Measurements from ENCODE around the gene MOB3A.
"Not testable (repeated sequence)": the region's sequence is repeated elsewhere in the genome, so short reads cannot be mapped to it uniquely, and the experiment has no call there.

MOB3A gene

DNA sequence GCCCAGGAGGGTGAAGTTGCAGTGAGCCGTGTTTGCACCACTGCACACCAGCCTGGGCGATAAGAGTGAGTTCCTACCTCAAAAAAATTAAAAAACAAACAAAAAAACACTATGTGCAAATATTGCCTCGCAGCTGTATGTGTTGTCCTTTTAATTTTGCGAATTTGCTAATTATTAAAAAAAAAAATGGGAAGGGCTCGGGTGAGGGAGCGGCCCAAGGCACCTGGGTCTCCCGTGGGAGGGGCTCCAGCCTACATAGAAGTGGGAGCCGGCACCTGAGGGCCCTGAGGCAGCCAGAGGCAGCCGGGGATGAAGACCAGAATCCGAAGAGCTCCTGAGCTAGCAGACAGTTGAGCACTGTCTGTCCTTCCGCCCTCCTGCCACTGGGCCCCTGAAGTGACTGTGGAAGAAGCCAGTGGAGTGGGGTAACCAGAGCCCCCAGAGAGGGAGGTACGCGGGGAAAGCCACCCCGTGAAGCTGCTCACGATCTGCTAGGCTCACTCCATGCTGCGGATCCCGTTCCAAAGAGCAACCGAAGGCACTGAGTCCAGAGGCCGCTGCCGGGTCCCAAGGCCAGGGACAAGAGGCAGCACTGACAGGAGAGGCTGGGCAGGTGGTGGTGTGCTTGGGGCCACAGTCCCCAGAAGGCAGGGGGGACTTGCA lies 7.0 kb upstream of the MOB3A start:
- no peak for DNase-seq

DNA sequence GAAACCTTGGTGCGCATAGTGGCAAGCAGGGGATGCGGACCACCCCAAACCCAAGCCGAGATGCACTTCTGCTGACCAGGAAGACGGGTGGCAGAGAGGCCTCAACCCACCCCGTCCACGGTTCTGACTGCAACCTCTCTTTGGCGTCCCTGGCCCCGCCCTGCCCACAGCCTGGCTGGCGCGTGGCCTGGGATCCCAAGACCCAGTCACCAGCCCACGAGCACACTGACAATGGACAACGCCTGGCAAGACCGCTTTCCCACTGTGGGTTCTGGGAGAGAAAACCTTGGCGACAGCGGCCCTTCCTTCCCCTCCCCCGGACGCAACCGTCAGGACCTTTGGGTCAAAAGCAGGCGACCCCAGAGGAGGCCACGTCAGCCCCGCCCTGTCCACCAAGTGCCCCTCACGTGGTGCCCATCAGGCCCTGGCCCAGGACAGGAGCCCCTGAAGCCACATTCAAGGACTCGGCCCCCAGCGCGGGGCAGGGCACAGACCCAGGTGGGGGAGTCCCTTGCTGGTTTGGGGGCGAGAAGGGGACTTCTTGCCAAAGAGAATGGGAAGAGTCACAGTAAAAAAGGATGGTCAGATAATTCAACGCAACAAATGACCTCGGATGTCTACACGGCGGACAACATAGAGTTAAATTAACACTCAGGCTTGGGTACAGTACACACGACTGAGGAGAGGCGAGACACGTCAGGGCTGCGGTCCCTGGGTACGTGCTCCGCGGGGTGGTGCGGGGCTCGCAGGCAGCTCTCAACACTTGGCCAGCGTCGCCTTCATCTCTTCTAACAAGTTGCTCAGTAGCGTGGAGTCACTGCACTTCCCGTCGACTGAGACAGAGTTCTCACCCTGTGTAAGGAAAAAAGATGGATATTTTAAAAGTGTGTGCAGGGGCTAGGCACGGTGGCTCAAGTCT lies 5.5 kb upstream of the MOB3A start:
- no peak for DNase-seq

DNA sequence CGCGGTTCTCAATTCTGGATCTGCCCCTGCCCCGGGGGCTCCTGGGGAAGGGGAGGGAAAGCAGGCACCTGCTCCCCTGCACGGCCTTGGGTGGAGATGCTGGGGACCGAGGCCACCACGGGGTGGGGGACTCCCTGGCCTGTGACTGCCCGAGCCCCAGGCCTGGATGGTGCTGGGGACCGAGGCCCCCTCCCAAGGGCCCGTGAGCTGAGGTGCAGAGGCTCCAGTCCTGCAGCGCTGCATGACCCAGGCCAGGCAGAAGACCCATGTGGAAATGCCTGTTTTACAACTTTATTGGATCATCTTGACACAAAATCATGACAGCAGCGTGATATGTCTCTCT lies 4.6 kb upstream of the MOB3A start:
- no peak for DNase-seq

DNA sequence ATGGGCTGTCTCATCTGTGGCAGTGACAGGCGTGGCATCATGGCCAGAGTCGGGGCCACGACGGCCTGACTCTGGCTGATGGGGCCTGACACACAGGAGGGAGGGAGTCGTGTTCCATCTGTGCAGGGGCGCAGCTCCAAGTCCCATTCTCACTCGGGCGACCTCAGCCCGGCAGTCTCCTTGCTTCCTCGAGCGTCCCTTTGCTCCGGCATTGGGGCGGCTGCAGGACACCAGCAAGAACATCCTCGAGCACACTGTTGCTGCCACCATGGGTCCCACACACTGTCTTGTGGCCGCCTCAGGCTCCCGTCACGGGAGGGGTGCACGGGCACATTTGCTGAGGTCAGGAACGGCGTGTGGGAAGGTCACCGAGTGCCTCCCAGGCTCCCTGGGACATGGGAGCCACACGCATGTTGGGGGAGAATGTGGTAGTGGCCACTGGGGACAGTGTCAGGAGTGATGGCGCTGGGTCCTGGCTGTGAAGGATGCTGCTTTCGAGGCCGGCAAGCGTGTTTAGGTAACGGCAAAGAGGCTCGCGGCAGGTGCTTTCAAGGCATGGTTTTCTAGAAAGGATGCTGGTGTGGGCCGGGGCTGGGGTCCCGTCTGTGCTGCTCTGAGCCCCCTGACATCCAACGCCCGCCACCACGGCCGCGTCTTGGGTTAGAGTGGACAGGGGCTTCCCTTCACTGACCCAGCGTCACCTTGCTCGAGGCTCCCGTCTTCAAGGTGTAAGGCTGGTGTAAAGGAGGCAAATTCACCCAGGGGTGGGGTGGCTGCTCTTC lies 4.0 kb upstream of the MOB3A start:
- no peak for DNase-seq

DNA sequence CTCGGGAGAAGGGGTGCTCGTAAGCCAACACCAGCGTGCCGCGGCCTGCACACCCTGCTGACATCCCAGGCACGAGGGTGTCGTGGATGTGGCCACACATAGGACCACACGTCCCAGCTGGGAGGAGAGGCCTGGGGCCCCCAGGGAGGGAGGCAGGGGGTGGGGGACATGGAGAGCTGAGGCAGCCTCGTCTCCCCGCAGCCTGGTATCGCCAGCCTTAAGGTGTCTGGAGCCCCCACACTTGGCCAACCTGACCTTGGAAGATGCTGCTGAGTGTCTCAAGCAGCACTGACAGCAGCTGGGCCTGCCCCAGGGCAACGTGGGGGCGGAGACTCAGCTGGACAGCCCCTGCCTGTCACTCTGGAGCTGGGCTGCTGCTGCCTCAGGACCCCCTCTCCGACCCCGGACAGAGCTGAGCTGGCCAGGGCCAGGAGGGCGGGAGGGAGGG lies 3.0 kb upstream of the MOB3A start:
- no peak for DNase-seq

DNA sequence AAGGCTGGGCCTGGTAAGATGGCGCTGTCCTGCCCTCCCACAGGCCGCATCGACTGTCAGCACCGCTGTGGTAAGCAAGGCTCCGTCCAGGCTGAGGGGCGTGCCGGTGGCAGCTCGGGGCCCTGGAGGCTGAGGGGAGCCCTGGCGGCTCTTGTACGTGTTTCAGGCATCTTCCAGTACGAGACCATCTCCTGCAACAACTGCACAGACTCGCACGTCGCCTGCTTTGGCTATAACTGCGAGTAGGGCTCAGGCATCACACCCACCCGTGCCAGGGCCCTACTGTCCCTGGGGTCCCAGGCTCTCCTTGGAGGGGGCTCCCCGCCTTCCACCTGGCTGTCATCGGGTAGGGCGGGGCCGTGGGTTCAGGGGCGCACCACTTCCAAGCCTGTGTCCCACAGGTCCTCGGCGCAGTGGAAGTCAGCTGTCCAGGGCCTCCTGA lies 1.8 kb upstream of the MOB3A start:
- no peak for DNase-seq

DNA sequence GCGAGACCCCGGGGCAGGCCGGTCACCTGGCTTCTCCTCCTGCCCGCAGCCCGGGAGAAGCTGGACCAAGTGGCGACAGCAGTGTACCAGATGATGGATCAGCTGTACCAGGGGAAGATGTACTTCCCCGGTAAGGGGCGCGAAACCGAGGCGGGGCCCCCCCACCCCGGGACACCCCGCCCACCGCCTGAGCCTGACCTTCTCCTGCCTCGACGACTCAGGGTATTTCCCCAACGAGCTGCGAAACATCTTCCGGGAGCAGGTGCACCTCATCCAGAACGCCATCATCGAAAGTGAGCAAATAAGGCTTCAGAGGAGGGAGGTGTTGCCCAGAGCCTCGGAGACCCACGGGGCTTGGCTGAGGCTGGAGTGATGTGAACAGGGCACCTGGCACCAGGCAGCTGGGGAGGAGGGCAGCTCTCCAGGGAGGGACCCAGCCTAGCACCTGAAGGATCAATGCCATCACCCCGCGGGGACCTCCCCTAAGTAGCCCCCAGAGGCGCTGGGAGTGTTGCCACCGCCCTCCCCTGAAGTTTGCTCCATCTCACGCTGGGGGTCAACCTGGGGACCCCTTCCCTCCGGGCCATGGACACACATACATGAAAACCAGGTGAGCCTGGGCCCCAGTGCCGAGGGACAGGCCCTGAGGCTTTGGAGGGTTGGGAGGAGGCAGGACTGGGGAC lies 1.2 kb upstream of the MOB3A start:
- no peak for DNase-seq

DNA sequence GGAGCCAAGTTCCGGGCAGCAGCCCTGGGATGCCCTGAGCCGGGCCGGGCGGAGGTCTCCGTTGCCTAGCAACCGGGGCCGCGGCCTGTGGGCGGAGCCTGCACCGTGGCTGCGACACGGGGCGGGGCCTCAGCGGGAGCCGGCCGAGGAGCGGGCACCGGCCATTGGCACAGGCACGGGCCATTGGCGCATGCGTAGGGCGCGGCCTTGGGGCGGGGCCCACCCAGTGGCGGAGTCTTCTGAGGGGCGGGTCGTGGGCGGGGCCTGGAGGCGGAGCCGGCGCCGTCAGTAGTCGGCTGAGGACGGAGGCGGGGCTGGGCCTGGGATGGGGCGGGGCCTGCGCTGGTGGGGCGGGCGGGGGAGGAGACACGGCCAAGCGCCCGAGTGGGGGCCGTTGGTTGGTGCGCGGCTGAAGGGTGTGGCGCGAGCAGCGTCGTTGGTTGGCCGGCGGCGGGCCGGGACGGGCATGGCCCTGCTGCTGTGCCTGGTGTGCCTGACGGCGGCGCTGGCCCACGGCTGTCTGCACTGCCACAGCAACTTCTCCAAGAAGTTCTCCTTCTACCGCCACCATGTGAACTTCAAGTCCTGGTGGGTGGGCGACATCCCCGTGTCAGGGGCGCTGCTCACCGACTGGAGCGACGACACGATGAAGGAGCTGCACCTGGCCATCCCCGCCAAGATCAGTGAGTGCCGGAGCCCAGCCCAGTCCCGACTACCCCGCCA lies 515 bp upstream of the MOB3A start, which contains the start of gene IZUMO4:
TSS of gene IZUMO4 (plus strand) at position 436 of the 723 bp plus-strand sequence. CDS start at position 467, 31 bp downstream.
- DNase-seq: peak; percentile 68

DNA sequence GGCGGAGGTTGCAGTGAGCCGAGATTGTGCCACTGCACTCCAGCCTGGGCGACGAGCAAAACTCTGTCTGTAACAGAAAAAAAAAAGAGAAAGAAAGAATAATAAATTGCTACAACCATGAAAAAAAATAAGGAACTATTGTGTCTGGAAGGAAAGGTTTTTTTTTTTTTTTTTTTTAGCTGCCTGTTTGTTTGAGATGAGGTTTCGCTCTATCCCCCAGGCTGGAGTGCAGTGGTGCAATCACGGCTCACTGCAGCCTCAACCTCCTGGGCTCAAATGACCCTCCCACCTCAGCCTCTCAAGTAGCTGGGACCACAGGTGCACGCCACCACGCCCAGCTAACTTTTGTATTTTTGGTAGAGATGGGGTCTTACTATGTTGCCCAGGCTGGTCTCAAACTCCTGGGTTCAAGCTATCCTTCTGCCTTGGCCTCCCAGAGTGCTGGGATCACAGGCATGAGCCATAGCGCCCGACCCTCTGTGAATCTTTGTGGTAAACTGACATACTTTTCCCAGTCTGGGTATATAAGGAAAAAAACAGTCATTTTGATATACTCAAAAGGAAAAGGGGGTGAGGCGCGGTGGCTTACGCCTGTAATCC lies 4.1 kb downstream of the MOB3A start:
- not testable (repeated sequence) for DNase-seq

DNA sequence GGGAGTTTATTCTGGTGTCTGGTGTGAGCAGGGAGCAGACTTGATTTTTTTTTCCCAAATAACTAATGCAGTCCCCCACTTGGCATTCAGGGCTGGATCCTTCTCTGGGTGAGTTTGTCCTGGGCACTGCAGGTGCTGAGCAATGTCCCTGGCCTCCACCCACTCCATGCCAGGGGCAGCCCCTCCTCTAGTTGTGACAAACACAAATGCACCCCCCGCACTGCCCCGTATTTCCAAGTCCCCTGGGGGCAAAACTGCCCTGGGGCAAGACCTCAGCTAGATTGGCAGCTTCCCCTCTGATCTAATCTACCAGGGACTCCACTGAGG lies 6.4 kb downstream of the MOB3A start:
- DNase-seq: no peak

DNA sequence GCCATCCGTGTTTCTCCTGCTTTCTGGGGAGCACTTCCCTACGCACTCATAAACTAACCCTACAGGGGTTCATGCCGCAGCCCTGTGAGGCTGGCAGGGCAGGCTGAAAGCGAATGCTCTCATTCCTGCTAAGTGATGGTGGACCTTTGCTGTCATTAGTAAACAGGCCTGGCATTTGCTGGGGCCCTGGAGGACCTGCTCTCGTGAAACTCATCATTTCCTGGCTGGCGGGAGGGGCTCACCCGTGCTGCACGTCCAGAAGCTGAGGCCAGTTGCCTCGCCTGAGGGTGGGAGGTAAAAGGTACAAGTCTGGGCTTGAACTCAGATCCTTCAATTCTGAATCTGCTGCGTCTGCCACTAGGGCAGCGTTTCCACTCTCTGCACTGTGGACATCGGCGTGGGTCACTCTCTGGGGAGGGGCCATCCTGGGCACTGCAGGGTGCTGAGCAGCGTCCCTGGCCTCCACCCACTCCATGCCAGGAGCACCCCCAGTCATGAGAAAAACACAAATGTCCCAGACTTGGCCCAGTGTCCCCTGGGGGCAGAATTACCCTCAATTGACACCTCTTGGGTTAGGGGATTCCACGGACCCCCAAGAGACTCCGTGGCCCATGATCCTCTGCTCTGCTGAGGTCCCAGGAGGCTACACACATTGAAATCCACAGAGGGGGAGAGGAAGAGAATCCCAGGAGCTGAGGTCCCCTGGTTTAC lies 7.0 kb downstream of the MOB3A start:
- no peak for DNase-seq

DNA sequence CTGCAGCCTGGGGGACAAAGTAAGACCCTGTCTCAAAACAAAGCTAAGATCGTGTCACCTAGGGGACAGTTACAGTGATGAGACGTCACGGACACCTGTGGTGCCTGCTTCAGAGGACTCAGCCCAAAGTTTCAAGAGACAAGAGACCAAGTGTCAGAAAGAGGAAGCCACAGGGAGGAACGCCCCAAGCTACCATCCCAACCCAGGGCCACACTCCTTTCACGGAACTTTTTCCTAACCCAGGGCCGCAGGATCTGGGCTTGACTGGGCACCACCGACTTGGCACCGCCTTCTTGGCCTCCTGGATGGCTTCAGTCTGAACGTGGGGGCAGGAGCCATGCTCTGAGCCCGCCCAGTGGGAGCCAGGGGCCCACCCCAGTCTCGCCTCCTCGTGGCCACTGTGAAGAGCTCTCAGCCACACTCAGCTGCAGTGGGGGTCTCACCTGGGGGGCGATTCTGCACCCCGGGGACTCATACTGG lies 8.5 kb downstream of the MOB3A start:
- no peak for DNase-seq

DNA sequence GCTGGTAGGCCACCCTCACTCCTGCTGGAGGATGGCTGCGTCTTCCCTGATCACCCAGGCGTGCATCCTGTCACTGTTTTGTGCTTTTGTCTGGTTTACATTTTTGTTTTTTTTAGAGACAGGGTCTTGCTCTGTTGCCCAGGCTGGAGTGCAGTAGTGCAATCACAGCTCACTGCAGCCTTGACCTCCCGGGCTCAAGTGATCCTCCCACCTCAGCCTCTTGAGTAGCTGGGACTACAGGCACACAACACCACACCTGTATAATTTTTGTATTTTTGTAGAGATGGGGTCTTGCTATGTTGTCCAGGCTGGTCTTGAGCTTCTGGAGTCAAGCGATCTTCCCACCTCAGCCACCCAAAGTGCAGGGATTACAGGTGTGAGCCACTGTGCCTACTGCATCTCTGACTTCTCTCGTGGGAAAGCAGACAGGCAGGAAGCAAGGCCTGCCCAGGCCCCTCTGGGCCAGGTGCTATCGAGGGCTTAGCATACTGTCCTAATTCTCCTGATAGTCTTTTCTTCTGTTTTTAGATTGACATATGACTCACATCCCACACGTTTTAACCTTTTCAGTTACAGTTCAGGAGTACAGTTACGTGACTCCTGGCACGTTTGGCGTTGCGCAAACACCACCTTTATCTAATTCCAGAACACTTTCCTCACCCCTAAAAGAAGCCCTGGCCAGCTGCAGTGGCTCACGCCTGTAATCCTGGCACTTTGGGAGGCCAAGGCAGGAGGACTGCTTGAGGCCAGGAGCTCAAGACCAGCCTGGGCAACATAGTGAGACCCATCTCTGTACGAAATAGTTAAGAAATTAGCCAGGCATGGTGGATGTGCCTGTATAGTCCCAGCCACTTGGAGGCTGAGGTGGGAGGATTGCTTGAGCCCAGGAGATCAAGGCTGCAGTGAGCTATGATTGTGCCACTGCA lies 9.2 kb downstream of the MOB3A start:
- DNase-seq: not testable (repeated sequence)

DNA sequence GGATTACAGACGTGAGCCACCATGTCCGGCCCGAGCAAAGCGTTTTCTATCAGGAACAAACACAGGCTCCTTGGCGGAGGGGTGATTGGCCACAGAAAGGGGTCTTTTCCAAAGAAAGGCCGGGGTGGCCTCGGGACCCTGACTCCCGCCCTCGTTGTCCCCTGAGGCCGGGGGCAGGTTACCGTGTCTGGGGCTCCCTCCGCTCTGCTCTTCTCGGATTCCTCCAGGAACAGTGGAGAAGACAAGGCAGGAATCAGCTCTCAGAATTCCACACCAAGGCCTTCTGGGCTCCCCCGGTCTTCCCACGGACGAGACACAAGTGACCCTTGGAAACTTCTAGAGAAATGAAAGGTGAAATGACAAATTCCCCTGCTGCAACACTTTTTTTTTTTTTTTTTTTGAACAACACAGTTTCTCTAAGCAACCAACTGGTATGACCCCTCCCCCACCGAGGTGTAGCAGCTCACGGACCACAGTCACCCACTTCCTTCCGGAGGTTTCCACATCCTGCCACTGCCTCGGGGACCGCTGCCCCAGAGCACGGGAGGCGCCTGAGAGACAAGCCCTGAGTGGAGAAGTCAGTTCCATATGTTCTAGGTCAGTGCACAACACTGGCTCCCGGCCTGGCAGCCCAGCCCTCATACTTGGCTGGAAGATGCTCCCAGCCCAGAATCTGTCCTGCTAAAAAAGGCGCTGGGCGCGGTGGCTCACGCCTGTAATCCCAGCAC lies 11.0 kb downstream of the MOB3A start:
- DNase-seq: no peak

DNA sequence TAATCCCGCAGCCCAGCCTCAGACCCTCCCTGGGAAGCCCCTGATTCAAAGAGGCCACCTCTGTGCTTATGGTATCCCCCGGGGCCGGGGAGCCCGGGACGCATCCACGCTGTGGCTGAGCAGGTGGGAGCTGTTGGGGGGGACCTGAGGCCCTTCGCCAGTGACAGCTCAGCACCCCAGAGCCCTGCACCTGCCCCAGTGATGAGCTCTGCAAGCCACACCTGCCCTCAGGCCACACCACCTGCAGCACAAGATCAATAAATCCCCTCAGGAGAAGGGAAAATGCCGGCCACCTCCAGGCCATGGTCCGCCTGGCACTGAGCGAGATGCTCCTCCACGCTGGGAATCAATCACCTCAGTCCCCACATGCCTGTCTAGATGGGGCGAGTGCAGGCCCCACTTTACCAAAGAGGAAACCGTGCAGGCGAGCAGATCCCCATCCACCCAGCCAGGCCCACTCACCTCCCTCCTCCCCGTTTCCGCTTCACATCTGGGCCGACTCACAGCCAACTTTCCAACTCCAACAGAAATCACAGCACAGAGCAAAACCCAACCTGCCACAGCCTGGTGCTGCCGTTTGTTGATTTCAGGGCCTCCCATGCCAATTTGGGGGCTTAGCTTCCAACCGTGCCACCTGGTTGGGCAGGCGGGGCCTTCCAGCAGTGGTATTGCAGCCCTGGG lies 12.8 kb downstream of the MOB3A start:
- no peak for DNase-seq

DNA sequence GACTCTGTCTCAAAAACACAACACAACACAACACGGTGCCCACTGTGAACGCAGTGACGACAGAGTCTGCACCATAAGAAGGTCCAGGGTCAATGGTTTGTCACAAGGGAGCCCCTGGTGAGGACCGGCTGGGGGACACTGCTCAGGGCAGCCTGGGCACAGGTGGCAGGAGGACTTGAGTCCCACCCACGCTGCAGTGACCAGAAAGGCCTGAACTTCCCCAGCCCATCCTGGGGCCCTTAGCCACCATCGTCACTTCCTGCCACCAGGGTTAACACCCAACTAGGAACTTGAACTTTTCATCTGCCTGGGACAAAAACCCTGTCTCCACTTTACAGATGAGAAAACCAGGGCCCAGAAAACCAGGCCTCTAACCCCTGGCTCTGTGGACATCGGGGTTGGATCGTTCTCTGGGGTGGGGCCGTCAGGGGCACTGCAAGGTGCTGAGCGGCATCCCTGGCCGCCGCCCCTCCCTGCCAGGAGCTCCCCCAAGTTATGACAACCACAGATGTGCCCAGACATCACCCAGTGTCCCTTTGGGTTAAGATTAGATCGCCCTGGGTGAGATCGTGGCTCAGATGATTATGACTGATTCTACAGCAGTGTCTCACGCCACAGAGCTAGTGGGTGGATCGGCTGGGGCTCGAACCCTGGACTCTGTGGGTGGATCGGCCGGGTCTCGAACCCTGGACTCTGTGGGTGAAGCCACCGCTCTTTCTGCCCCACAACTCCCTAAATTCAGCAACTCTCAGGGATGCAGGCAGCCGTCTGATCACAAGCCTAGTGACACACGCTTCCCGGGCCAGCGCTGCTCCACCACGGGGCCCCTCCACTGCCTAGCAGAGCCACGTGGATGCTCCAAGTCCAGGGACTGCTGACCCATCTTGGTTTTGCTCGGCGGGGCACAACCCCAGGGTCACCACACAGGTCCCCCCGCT lies 14.0 kb downstream of the MOB3A start:
- DNase-seq: no peak

DNA sequence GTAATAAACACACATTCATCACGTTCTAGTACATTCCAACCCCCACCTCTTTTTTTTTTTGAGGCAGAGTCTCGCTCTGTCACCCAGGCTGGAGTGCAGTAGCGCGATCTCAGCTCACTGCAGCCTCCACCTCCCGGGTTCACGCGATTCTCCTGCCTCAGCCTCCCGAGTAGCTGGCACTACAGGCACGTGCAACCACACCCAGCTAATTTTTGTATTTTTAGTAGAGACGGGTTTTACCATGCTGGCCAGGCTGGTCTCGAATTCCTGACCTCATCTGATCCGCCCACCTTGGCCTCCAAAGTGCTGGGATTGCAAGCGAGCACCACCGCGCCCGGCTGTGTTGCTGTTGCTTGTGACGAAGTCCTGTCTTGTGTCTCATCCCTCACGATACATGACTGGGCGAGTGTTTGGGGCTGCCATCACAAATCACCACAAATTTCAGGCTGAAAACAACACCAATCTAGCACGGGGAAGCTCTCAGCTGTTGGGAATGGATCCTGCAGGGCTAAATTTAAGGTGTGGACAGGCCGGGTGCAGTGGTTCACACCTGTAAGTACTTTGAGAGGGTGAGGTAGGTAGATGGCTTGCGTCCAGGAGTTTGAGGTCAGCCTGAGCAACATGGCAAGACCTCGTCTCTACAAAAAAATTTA lies 15.7 kb downstream of the MOB3A start:
- DNase-seq: no peak
